Mucosa of gallbladder (tissue), 1 donor: ENCODE measurements around the gene AKR1E2. TPM values are rescaled to one million over a fixed set of nuclear protein-coding genes. Genes with fewer than 3 reads are reported as not detected.
"Not testable (repeated sequence)": the region's sequence is repeated elsewhere in the genome, so short reads cannot be mapped to it uniquely, and the experiment has no call there.

Experiments
- DNase-seq: peaks from one replicate; pipeline ENCODE4 v3.0.0-alpha.2; 2020; ENCODE audit warnings: low spot score
- total RNA-seq: library from RNA; stranded (reverse); gene quantifications from one replicate; pipeline ENCODE4 v1.2.1, GENCODE V29; 2021
- donor health status: DM: no; HTN: no; CAD: no.

Gene AKR1E2
- total RNA-seq, 1 donor from 2014 or later: 15.2 TPM

GRCh38 chr10:4813496-4813895, 12.5 kb upstream of the AKR1E2 start:
- no peak for DNase-seq

- not testable (repeated sequence) for DNase-seq
These were observed 10.3 kb upstream of the AKR1E2 start for GRCh38 chr10:4815646-4816180.

DNA sequence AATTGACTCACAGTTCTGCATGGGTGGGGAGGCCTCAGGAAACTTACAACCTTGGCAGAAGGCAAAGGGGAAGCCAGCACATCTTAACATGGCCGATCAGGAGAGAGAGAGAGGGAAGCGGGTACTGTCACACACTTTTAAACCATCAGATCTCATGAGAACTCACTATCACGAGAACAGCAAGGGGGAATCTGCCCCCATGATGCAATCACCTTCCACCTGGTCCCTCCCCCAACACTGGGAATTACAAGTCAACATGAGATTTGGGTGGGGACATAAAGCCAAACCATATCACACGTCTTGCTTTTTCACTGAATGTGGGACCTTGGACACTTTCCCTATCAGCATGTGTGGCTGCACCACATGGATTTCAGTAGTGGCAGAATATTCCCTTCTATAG, 9.0 kb upstream of the AKR1E2 start:
- DNase-seq: no peak

DNA sequence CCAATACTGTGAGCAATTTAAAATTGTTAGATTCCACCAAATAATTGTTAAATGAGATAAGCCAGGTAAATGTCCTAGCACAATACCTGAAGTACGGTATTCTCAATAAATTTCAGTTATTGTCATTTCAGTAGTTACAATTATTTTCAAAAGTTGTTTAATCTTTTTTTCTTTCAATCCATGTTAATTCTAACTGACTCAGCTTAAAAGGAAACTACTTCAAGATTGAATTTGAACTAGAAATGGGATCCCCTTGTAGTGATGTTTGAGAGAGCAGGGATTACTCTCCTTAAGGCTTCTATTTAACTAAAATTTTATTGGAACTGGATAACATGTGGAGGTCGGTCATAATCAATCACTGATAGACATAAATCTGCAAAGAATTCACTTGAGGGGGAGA, 6.9 kb upstream of the AKR1E2 start:
- DNase-seq: no peak

- no peak for DNase-seq
These were observed 6.3 kb upstream of the AKR1E2 start for GRCh38 chr10:4819707-4820106.

GRCh38 chr10:4820804-4821401, 5.1 kb upstream of the AKR1E2 start:
- DNase-seq: no peak

GRCh38 chr10:4822208-4822607, 3.8 kb upstream of the AKR1E2 start:
- no peak for DNase-seq

DNA sequence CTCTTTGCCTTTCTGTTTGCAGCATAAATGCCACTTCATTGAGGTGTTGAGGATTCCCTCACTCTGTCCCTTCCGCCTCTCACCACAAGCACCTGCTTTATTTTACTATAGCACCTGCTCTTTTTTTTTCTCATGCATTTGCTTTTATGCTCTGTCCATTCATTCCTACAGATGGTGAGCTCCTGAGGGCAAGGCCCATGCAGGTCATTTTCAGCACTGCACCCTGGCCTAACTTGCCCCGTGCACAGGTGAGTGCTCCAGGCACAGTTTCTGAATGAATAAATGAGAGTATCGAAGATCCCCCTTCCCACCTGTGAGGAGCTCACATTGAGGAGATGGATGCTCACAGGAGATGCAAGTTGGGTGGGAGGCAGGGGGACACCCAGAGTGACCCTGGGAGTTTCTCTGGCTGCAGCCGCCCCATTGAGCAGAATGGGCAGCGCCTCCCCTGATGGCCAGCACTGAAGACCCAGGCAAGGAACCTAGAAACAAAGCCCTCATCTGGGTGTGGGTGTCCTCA, 1.2 kb upstream of the AKR1E2 start:
- DNase-seq: no peak

GRCh38 chr10:4825456-4825867, 545 bp upstream of the AKR1E2 start:
- DNase-seq: no peak

- DNase-seq: no peak
These were observed 851 bp downstream of the AKR1E2 start for GRCh38 chr10:4826792-4827324.

DNA sequence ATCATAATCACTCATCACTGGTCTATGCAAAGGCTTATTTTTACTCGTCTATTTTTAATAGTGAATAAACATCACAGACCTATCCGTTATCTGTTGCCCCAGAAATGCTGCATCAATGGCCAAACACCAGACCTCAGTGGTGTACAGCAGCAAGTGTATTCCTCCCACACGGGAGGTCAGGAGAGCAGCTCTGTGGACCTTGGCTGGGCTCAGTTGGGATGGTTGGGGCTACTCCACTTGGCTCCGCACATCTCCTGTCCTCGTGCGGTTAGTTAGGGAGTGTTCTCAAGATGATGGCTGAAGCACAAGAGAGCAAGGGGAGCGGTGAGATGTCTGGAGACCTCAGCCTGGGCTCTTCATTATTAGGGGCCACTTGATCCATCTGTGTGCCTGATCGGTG, 2.0 kb downstream of the AKR1E2 start:
- no peak for DNase-seq

DNA sequence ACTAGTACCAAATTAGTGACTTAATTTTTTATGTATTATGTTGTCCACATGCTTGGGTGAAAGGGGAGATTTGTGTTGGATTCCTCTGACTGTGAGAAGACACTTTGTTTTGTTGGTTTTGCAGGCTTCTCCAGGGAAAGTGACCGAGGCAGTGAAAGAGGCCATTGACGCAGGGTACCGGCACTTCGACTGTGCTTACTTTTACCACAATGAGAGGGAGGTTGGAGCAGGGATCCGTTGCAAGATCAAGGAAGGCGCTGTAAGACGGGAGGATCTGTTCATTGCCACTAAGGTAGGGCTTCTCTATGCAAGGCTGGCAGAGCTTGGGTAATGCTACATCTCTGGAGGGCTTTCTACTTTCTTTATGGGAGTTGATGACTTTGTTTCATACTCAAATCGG, 4.5 kb downstream of the AKR1E2 start:
- no peak for DNase-seq

- no peak for DNase-seq
These were observed 5.1 kb downstream of the AKR1E2 start for GRCh38 chr10:4831091-4831490.

GRCh38 chr10:4833286-4833685, 7.3 kb downstream of the AKR1E2 start:
- no peak for DNase-seq

DNA sequence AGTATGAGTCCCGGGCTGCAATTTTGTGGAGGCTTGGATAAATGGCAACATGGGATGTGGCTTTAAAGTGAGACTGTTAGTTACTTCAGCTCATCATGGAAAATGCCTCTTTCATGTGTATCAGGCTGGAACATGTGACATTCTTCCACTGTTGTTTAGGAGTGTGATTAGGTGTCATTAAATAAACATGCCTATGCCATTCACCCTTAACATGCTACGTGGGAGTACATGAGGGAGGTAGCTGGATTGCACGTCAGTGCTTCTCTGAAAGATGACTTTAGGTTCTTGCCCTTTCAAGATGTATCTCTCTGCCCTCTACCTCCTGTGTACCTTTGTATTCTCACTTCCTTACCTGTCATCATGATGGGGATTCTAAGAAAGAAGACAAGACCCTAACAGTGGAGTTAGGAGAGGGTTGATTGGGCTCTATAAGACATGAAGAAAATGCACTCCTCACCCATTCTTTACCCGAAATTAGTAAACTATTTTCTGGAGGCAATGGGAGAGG, 8.9 kb downstream of the AKR1E2 start:
- no peak for DNase-seq

DNA sequence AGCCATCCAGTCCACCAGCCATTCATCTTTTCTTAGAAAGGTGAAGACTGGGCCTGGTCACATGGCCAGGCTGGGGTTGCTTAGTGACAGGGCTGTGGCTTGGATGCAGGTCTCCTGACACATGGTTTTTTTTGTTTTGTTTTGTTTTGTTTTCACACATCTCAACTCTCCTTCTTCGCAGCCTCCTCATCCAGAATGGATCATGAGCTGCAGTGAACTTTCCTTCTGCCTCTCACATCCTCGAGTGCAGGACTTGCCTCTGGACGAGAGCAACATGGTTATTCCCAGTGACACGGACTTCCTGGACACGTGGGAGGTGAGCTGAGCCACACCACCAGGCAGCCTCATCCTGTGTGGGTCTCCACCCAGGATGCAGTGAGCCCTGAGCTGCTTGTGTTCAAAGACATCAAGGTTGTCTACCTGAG, 9.5 kb downstream of the AKR1E2 start:
- DNase-seq: no peak

- no peak for DNase-seq
These were observed 10.5 kb downstream of the AKR1E2 start for GRCh38 chr10:4836416-4836969.

- no peak for DNase-seq
These were observed 11.5 kb downstream of the AKR1E2 start for GRCh38 chr10:4837551-4837950.

DNA sequence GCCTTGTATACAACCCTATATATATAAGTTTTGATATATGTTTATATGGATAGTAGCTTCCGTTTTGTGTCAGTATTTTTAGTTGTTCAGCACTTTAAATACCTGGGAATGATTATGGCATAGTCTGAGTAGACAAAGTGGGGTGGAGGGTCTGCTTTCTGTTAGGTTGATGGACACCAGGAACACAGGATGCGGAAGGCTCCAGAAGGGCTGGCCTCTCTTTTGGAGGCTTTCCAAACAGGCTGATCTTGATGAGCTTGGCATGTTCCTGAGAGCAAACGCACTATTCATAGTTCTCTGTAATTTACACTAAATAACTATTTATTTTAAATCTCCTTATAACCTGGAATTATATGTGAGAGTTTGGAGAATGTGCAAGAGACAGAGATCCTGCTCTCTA, 12.7 kb downstream of the AKR1E2 start:
- DNase-seq: no peak

DNA sequence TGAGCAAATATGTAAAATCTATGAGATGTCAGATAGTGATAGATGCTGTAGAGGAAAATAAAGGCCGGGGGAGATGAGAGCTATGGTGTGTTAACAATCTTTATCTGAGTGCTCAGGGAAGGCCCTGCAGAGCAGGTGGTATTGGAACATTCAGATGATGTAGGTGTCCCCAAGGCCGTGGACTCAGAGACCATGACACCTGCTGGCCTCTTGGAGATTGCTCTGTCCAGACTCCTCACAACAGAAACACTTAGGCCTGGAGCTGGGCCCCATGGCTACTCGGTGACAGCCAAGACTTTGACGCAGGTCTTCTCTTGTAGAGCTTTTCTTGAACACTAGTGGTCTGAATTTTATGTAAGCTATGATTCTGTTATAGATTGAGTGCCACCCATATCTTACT, 13.3 kb downstream of the AKR1E2 start:
- no peak for DNase-seq

GRCh38 chr10:4840151-4840550, 14.1 kb downstream of the AKR1E2 start:
- no peak for DNase-seq

DNA sequence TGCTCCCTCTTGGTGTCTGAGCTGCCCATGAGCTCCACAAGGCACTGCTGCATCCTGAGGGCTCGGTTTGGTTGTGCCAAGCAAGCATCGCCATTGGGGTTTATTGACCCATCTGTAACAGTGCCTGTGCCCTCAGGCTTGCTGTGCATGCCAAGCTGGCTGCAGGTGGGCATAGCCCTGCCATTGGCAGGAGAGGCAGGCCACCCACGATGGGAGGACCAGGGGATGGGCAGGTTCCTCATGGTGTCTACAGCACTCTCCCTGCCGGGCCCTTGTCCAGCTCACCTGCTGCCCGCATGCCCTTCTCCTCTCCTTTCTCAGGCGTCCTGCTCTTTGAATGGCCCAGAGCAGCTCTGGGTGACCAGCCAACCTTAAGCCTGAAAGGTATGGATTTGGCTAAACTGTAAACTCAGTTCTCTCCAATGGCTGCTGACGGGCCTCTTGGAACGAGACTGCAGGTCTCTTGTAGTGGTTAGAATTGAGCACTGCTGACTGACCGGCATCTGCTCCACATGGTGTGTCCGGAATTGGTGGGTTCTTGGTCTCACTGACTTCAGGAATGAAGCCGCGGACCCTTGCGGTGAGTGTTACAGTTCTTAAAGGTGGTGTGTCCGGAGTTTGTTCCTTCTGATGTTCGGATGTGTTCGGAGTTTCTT, 17.6 kb downstream of the AKR1E2 start:
- DNase-seq: no peak

DNA sequence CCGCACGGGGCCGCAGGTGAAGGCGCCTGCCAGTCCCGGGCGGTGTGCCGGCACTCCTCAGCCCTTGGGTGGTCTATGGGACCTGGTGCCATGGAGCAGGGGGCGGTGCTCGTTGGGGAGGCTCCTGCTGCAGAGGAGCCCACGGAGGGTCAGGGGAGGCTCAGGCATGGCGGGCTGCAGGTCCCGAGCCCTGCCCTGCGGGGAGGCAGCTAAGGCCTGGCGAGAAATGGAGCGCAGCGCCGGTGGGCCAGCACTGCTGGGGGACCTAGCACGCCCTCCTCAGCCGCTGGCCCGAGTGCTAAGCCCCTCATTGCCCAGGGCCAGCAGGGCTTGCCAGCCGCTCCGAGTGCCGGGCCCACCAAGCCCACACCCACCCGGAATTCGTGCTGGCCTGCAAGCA, 18.9 kb downstream of the AKR1E2 start:
- no peak for DNase-seq
